NOMO-1 (cell line): Measurements from ENCODE around the gene DPP9.

Experiments
- DNase-seq, 2 experiments: peaks; one replicate each; lab custom pipeline; 2025; ENCODE audit not compliant: unreplicated experiment in 2 of 2; lab: John Stamatoyannopoulos, UW

DPP9 gene

GRCh38 chr19:4638828-4639530 lies 84.7 kb downstream of the DPP9 start, which contains the start of gene TNFAIP8L1:
TSS of gene TNFAIP8L1 (plus strand) at chr19:4639516. CDS start at chr19:4651870, 12,354 bp downstream.
- DNase-seq, result peak; percentile 99 to 100

- no peak for DNase-seq
These were observed 85.3 kb downstream of the DPP9 start for GRCh38 chr19:4638317-4638716.

GRCh38 chr19:4636761-4637160 lies 86.9 kb downstream of the DPP9 start:
- DNase-seq, result no peak

GRCh38 chr19:4636151-4636717 lies 87.4 kb downstream of the DPP9 start:
- DNase-seq, result peak; percentile 31 to 59

GRCh38 chr19:4635754-4636116 lies 87.9 kb downstream of the DPP9 start:
- DNase-seq, result no peak

- peak; percentile 75 to 91 for DNase-seq
These were observed 90.3 kb downstream of the DPP9 start for GRCh38 chr19:4633140-4633967.
